H1 (cell line): ENCODE data around the gene CCDC88A.

Experiments used
- BACH1 ChIP-seq: IDR thresholded peaks from 2 replicates; pipeline ENCODE4 v1.6.1; 2012; ENCODE audit warnings: low read length, improper control_type of control experiment
- CTBP2 ChIP-seq: IDR thresholded peaks from 2 replicates; pipeline ENCODE4 v1.7.0; 2011; ENCODE audit warnings: borderline replicate concordance, mild to moderate bottlenecking, moderate library complexity, mixed read lengths, low read length; ENCODE audit not compliant: insufficient read depth, insufficient read length
- EP300 ChIP-seq, 2 experiments: IDR thresholded peaks; 1 replicate in 1 of 2; 2 replicates in 1 of 2; pipeline ENCODE4 v1.6.1; 2011 to 2012; ENCODE audit warnings: low read depth in 2 of 2, low read length in 2 of 2, mild to moderate bottlenecking in 2 of 2, borderline replicate concordance in 1 of 2, inconsistent platforms in 1 of 2, moderate library complexity in 1 of 2
- EZH2 ChIP-seq: fragments of 200-600 bp; sonication (generic); IDR thresholded peaks from 2 replicates; pipeline ENCODE4 v1.7.1; 2012; ENCODE audit warnings: low read depth, mild to moderate bottlenecking, moderate library complexity, low read length, inconsistent platforms; ENCODE audit not compliant: severe bottlenecking
- GABPA ChIP-seq: IDR thresholded peaks from 2 replicates; pipeline ENCODE4 v1.6.1; 2011; ENCODE audit warnings: mild to moderate bottlenecking, low read length, moderate library complexity, borderline replicate concordance; ENCODE audit not compliant: insufficient read depth
- POLR2A ChIP-seq, 2 experiments: IDR thresholded peaks; 1 replicate in 1 of 2; 2 replicates in 1 of 2; pipeline ENCODE4 v1.6.1; 2011; ENCODE audit warnings: low read depth in 2 of 2, low read length in 2 of 2, mild to moderate bottlenecking in 2 of 2; ENCODE audit errors: control extremely low read depth in 1 of 2
- POU5F1 ChIP-seq: IDR thresholded peaks from 2 replicates; pipeline ENCODE4 v1.6.1; 2011; ENCODE audit warnings: low read depth, mild to moderate bottlenecking, low read length, moderate library complexity
- RNF2 ChIP-seq: fragments of 200-900, 300-1000 bp; sonication (generic); IDR thresholded peaks from 2 replicates; pipeline ENCODE4 v1.7.1; 2016; ENCODE audit warnings: borderline replicate concordance, low read depth, mild to moderate bottlenecking, antibody characterized with exemption, low read length; ENCODE audit not compliant: poor library complexity, severe bottlenecking; ENCODE audit errors: missing control alignments
- TF ChIP-seq, protein P1 (sequence below), 3 experiments: IDR thresholded peaks; 1 replicate in 2 of 3; 2 replicates in 1 of 3; pipeline versions ENCODE4 v1.5.1 to v1.6.1; 2011; ENCODE audit warnings: low read length in 3 of 3, mild to moderate bottlenecking in 3 of 3, inconsistent platforms in 2 of 3, low read depth in 1 of 3, moderate library complexity in 1 of 3; ENCODE audit not compliant: insufficient read depth in 1 of 3; ENCODE audit errors: control extremely low read depth in 1 of 3
- TF ChIP-seq, protein P2 (sequence below): IDR thresholded peaks from 2 replicates; pipeline ENCODE4 v1.6.1; 2012; ENCODE audit warnings: low read length, inconsistent platforms
- TF ChIP-seq, protein P3 (sequence below): IDR thresholded peaks from 2 replicates; pipeline ENCODE4 v1.6.1; 2011; ENCODE audit warnings: low read length, improper control_type of control experiment

- no peak for TF ChIP-seq POLR2A (IDR thresholded peaks at IDR 0.05; ENCODE audit: control extremely low read depth in 1 of 2, low read depth in 2 of 2, low read length in 2 of 2)
- TF ChIP-seq, protein P1, sequence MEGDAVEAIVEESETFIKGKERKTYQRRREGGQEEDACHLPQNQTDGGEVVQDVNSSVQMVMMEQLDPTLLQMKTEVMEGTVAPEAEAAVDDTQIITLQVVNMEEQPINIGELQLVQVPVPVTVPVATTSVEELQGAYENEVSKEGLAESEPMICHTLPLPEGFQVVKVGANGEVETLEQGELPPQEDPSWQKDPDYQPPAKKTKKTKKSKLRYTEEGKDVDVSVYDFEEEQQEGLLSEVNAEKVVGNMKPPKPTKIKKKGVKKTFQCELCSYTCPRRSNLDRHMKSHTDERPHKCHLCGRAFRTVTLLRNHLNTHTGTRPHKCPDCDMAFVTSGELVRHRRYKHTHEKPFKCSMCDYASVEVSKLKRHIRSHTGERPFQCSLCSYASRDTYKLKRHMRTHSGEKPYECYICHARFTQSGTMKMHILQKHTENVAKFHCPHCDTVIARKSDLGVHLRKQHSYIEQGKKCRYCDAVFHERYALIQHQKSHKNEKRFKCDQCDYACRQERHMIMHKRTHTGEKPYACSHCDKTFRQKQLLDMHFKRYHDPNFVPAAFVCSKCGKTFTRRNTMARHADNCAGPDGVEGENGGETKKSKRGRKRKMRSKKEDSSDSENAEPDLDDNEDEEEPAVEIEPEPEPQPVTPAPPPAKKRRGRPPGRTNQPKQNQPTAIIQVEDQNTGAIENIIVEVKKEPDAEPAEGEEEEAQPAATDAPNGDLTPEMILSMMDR (IDR thresholded peaks at IDR 0.05; ENCODE audit: control extremely low read depth in 1 of 3, insufficient read depth in 1 of 3, low read depth in 1 of 3, low read length in 3 of 3): no peak
- TF ChIP-seq, protein P2, sequence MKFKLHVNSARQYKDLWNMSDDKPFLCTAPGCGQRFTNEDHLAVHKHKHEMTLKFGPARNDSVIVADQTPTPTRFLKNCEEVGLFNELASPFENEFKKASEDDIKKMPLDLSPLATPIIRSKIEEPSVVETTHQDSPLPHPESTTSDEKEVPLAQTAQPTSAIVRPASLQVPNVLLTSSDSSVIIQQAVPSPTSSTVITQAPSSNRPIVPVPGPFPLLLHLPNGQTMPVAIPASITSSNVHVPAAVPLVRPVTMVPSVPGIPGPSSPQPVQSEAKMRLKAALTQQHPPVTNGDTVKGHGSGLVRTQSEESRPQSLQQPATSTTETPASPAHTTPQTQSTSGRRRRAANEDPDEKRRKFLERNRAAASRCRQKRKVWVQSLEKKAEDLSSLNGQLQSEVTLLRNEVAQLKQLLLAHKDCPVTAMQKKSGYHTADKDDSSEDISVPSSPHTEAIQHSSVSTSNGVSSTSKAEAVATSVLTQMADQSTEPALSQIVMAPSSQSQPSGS: no peak
- no peak for TF ChIP-seq RNF2
- TF ChIP-seq POU5F1: no peak
- TF ChIP-seq EZH2: no peak
- TF ChIP-seq GABPA: no peak
- no peak for TF ChIP-seq CTBP2
- no peak for TF ChIP-seq EP300 (IDR thresholded peaks at IDR 0.05; ENCODE audit: borderline replicate concordance in 1 of 2, low read depth in 2 of 2, low read length in 2 of 2)
- TF ChIP-seq, protein P3, sequence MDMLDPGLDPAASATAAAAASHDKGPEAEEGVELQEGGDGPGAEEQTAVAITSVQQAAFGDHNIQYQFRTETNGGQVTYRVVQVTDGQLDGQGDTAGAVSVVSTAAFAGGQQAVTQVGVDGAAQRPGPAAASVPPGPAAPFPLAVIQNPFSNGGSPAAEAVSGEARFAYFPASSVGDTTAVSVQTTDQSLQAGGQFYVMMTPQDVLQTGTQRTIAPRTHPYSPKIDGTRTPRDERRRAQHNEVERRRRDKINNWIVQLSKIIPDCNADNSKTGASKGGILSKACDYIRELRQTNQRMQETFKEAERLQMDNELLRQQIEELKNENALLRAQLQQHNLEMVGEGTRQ: no peak
- TF ChIP-seq BACH1: no peak
Measured at GRCh38 chr2:55401124-55401523, 18.5 kb downstream of the CCDC88A start.
